GM13977 (cell line): ENCODE measurements around the gene CAPZA1.

Source experiments
- DNase-seq: peaks from one replicate; pipeline ENCODE4 v3.0.0; 2012; ENCODE audit warnings: low spot score
- CTCF ChIP-seq: IDR thresholded peaks from 2 replicates; pipeline ENCODE4 v1.5.1; 2012; ENCODE audit warnings: mild to moderate bottlenecking, control low read depth; ENCODE audit not compliant: insufficient read depth; ENCODE audit errors: extremely low read depth, missing control alignments
- in situ Hi-C: fragments of 300-500 bp; cut with MboI; formaldehyde crosslinking; loops from one replicate; pipeline ENCODE4 v1.12.0; 2022; ENCODE audit warnings: low sequenced_read_pairs, low pct_unique_long_range_greater_than_20kb, mixed read lengths, inconsistent platforms; ENCODE audit not compliant: unreplicated experiment

CAPZA1 gene

DNA sequence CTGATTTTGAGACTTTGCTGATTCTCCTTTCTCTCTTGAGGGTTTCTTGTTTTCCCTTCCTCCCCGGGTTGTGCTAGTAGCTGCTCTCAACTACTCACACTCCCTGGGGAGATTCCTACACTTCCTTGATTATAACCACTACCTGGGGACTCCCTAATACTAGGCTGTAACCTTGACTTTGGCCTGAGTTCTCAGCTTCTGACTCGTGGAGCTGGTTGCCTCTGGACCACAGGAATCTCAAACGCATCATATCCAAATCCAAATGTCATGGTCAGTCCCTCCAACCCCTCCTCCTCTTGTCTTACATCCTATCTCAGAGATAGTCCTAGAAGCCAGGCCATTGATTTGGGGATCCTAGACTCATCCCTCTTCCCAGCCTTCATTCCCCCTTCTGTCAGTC lies 66.8 kb downstream of the CAPZA1 start:
- no peak for DNase-seq
- in situ Hi-C loops = no loop called here
- no peak for TF ChIP-seq CTCF

GRCh38 chr1:112686835-112687234 lies 67.2 kb downstream of the CAPZA1 start:
- no peak for DNase-seq
- no peak for TF ChIP-seq CTCF
- in situ Hi-C loops = no loop called here

- no peak for DNase-seq
- TF ChIP-seq CTCF = no peak
- in situ Hi-C loops = no loop called here
These were observed 67.7 kb downstream of the CAPZA1 start for GRCh38 chr1:112687361-112687760.

DNA sequence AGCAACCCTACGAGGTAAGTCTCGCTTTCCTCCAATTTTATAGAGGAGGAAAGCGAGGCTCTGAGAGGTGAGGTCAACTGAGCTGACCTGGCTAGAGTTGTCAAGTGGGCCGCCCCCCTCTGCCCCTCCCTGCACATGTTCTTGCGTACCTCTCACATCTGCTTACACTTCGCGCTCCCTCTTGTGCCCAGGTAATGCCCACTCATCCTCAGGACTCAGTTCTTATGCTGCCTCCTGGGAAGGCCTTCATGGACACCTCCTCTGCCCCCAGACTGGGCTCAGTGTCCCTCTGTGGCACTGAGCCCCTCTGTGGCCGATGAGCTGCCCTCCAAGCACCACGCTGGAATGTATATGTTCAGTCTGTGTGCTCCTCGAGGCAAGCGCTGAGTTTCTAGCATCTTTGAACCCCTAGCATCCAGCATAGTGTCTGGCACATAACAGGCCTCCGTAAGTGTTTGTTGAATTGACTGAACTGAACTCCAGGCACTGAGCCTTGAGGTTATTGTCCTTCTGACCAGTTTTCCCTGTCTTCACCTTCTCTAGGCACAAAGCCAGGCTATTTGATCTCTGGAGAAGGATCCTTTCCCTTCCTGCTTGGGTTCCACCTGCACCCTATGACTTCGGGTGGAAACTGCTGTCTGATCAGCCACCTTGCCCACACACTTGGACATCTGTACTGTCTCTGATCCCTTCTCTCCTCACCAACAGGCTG lies 68.3 kb downstream of the CAPZA1 start:
- DNase-seq = no peak
- TF ChIP-seq CTCF = no peak
- in situ Hi-C loops = no loop called here

GRCh38 chr1:112688781-112689193 lies 69.2 kb downstream of the CAPZA1 start:
- no peak for DNase-seq
- in situ Hi-C loops = no loop called here
- no peak for TF ChIP-seq CTCF

GRCh38 chr1:112689196-112689841 lies 69.7 kb downstream of the CAPZA1 start:
- in situ Hi-C loops = no loop called here
- no peak for DNase-seq
- TF ChIP-seq CTCF = no peak
